GM18951 (cell line): ENCODE data around the gene PLEKHA3.

Source experiments
- POLR2A ChIP-seq: IDR thresholded peaks from 4 replicates; pipeline ENCODE4 v1.6.1; 2011; ENCODE audit warnings: mild to moderate bottlenecking; ENCODE audit not compliant: insufficient read length, insufficient read depth; ENCODE audit errors: extremely low read depth
- in situ Hi-C: fragments of 300-500 bp; cut with MboI; formaldehyde crosslinking; loops from one replicate; pipeline ENCODE4 v1.12.0; 2022; ENCODE audit warnings: low sequenced_read_pairs, mixed read lengths, inconsistent platforms; ENCODE audit not compliant: unreplicated experiment

Gene PLEKHA3

DNA sequence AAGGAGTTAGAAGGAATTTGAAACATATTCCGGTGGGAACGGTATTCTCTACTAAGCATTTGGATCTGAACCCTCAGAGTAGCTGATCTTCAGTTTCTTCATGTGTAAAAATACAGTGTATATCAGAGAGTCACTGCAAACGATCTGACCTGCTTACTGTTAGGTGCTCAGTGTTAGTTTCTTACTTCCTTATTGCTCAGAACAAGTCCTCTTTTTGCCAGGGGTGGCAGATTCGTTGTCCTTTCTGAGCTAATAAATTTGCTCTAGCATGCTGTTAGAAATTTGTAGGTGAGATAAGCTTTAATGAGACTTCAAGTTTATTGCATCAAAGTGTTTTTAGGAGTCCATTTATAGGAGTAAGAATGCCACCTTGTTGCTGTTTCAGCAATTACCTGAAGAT, 15.8 kb downstream of the PLEKHA3 start:
- TF ChIP-seq POLR2A: no peak
- in situ Hi-C loops: no loop called here

DNA sequence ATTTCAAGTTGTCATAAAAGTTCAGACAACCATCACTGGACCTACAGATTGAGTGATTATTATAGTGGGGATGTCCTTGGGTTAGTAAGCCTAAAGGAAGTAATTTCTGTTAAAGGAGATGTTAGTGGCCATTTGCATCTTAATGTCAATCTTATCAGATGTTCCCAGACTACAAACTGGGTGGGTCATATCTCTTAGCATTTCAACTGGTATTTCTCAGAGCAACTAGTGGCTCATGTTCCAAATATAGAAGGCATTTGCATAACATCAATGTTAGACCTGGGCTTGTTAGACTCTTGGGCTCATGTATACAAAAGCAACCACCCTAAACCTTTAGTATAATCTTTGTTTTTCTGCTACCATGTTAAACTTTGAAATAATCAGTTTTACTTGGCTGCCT, 17.9 kb downstream of the PLEKHA3 start:
- no peak for TF ChIP-seq POLR2A

DNA sequence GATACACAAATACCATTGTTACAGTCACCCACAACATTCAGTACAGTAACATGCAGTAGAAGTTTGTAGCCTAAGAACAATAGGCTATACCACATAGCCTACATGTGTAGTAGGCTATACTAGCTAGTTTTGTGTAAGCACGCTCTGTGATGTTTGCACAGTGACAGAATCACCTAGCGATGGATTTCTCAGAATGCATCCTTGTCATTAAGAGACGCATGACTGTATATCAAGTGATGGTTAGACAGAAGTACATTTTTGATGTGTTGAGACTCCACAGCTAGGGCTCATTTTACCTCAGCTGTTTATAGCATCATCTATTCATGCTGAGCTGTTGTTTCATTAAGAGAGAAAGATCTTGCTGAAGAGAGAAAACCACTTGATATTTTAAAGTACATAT, 19.4 kb downstream of the PLEKHA3 start:
- in situ Hi-C loops: no loop called here
- TF ChIP-seq POLR2A: no peak

More for the DNA sequence above, 17.9 kb downstream of the PLEKHA3 start:
- in situ Hi-C loops: no loop called here

DNA sequence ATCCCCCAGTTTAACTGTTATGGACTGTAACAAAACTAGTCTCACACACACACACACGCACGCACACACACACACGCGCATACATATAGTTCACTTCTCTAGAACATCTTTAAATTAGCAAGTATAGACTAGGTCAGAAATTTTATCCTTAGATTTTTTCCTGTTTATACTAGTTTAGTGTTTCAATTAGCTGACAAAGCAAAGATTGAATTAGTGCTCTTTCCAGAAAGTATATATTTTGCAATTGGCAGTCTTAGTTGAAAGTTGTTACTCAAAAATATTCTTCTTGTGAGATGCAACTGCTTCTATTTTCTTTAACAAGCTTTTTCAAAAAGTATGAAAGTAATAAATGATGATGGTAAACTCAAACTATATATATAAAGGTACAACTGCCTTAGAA, 22.5 kb downstream of the PLEKHA3 start:
- in situ Hi-C loops: no loop called here

DNA sequence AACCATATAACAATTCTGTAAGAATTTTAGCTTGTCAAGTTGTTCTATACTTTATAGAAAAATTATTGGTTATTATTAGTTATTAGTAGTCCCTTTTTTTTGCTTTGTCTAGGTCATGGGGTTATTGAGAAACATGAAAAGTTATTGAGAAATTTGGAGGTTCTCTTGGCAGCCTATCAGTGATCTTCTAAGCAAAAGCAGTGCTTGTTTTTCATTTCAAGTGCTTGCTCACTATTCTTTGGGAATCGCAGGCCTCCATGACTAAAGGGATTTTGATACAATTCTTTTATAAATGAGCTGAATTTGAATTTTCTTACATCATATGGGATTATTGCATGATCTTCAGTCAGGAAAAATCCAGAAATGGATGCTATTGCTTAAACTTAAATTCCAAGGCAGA, 25.8 kb downstream of the PLEKHA3 start:
- TF ChIP-seq POLR2A: no peak
- in situ Hi-C loops: no loop called here

More for the DNA sequence above, 22.5 kb downstream of the PLEKHA3 start:
- no peak for TF ChIP-seq POLR2A

DNA sequence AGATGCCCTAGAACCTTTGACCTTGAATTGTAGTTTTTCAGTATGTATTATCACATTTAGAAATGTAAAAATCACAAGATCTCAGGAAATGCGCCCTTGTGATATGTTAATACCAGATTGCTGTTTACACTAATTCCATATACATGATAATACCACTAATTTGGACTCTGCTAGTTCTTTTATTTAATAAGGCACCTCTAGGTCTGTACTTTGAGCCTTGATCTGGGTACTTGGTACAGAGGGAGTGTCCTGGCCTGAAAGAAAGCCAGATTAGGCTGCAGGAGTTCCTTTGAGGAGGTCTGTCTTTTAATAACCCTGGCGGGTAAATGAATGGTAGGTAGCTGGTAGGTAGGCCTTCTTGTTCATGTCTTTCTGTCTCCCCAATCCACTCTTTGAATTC, 26.3 kb downstream of the PLEKHA3 start:
- TF ChIP-seq POLR2A: no peak
- in situ Hi-C loops: no loop called here

DNA sequence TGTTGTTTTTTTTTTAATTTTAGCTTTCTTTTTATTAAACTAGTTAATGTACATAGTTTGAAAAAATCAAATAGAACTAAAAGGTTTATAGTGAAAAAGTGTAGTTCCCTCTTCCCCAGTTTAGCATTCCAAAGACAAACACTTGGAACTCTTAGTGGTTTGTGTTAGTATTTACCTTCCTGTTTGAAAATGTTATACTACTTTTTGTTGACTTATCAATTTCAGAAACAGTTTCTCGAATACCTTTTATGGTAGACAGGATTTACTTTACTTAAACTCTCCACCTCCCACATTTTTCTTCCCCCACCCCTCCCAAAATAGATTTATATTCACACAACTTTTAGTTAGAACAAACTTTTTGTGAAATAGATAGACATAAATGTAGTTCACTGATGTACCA, 26.7 kb downstream of the PLEKHA3 start:
- no peak for TF ChIP-seq POLR2A
- in situ Hi-C loops: no loop called here

DNA sequence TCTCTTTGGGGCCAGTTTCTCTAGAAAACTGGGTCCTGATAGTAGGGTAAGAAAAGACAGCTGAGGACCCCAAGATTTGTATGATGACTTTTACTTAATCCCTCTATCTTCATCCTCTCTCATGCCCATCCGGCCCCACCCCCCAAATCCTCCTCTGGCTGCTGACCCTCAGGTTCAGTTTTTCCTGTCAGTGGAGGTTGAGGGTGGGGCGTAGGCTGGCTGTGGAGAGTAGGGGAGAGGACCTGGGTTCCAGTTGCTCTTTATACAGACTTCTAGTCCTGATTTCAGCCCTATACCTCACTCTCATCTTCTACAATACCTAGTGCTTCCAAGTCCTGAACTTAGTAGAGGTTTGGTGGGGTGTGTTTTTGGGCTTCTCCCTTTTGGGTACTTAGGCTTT, 28.4 kb downstream of the PLEKHA3 start:
- in situ Hi-C loops: no loop called here
- TF ChIP-seq POLR2A: no peak

DNA sequence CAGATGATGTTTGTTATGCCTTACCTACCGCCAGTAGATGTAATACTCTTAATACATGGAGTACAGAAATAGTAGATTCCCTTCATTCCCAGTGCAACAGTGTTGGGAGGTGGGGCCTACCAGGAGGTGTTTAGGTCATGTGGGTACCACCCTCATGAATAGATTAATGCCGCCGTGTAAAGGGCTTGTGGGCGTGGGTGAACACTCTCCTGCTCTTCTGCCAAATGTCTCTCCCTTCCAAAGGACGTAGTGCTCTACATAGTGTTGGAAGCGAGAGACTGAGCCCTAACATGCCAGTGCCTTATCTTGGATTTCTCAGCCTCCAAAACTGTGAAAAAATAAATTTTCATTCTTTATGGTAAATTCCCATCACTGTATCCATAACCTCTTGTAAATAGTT, 30.1 kb downstream of the PLEKHA3 start:
- TF ChIP-seq POLR2A: no peak
- in situ Hi-C loops: no loop called here

DNA sequence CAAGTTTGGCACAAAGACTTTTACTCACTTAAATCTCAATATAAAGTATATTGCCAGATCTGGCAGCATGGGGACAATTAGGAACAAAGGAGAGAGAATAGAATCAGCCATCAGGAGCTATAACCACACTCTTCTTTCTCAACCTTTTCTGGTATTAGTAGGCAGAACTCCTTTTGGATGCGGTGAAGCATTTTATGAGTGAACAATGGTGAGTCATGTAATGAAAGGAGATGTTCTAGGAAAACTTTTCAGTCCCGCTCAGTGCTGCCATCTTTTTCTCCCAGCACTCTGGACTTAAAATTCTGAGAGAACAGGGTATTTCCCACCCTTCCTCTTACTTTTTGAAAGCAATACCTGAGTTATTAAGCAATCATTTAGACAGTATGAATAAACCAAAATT, 32.2 kb downstream of the PLEKHA3 start:
- in situ Hi-C loops: no loop called here
- no peak for TF ChIP-seq POLR2A

DNA sequence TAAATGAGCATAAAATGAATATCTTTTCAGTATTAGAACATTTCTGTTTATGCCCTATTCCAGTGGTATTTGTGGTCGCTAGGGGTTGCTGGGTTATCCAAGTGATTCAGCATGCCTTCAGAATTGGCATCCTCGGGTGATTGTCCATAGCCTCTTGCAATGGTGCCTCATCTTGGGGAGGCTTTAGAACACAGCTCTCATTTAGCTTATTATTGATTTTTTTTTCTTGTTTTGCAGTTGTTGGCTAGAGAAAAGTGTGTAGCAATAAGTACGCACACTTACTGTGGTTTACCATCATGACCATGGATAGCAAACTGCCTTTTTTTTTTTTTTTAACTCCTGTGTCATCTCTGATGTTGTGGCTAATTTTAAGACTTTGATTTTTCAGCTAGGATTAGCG, 33.6 kb downstream of the PLEKHA3 start:
- TF ChIP-seq POLR2A: no peak
- in situ Hi-C loops: no loop called here

DNA sequence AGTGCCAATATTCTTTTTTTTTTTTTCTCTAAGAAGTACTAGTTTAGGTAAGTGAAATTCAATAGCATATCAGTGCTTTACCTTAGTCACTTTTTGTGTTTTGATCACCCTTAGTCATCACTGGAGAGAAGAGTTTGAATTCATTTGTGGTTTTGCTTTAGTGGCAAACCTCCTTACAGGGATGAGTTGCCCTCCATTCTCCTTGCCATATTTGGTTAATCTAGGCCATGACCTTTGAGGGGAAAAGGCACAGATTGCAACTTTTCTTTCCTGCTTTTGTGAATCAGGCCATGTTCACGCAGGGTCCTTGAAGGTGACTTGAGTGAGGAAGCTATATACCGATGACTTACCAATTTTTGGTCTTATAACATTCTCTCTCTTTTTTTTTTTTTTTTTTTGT, 34.4 kb downstream of the PLEKHA3 start:
- in situ Hi-C loops: no loop called here
- no peak for TF ChIP-seq POLR2A

DNA sequence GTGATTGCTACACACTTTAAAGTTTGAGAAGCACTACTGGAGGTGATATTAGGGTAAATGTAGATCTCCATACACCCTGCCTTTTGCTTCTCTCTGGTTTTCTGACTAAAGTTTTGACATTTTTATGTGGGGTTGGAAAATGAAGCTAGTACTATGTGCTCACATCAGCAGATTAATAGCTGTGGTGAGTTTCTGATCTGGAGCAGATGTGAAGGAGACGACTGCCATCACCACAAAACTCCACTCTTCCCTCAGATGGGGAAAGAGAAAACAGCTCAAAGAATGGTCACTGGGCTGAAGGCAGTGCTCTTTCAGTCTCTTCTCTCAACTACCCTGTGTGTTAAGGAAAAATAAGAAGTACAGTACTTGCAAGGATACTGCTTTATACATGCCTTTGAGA, 37.2 kb downstream of the PLEKHA3 start:
- TF ChIP-seq POLR2A: no peak
- in situ Hi-C loops: no loop called here

DNA sequence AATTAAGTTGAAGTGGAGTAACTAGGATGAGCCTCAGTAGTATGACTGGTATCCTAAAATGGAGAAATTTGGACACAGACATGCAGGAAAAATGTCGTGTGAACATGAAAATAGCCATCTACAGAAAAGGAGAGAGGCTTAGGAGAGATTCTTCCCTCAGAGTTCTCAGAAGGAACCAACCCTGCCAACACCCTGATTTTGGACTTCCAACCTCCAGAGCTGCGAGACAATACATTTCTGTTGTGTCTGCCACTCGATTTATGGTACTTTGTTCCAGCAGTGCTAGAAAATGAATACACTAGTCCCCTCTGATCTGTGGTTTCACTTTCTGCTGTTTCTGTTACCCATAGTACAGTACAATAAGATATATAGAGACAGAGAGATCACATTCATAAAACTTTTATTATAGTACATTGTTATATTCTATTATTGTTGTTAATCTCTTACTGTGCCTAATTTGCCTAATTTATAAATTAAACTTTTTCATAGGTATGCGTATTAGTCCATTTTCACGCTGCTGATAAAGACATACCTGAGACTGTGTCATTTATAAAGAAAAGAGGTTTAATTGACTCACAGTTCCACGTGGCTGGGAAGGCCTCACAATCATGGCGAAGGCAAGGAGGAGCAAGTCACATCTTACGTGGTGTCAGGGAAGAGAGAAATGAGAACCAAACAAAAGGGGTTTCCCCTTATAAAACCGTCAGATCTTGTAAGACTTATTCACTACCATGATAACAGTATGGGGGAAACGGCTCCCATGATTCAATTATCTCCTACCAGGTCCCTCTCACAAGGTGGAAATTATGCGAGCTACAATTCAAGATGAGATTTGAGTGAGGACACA, 41.3 kb downstream of the PLEKHA3 start:
- in situ Hi-C loops: no loop called here
- TF ChIP-seq POLR2A: no peak
